ENCODE measurements around the gene ZNF764.

ZNF764 gene

DNA sequence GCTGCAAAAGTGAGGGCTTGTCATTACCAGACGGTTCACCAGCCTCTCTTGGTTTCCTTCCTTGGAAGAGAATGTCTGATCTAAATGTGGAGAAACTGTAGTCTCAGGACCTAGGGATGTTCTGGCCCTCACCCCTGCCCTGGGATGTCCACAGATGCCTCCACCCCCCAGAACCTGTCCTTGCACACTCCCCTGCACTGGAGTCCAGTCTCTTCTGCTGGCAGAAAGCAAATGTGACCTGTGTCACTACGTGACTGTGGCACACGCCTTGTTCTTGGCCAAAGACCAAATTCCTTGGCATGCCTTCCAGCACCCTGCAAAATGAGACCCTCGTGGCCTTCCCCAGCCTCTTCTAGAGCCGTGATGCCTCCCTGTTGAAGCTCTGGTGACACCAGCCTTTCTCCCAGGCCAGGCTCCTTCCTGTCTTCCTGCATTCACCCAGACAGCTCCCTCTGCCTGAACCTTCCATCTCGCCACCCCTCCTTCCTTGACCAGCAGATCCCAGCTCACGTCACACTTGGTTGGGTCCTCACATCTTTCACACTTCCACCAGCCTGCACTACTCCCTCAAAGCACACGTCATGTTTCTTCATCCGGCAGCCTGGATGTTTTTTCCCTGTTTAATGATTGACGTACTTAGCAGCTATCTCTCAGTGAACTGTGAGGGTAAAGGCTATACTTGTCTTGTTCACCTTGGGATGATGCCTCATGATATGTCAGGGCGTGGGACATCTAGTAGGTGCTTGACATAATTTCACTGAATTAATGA, 36.1 kb downstream of the ZNF764 start:
- no peak for TF ChIP-seq ZFX (IDR thresholded peaks at IDR 0.05)
- TF ChIP-seq, protein P1, sequence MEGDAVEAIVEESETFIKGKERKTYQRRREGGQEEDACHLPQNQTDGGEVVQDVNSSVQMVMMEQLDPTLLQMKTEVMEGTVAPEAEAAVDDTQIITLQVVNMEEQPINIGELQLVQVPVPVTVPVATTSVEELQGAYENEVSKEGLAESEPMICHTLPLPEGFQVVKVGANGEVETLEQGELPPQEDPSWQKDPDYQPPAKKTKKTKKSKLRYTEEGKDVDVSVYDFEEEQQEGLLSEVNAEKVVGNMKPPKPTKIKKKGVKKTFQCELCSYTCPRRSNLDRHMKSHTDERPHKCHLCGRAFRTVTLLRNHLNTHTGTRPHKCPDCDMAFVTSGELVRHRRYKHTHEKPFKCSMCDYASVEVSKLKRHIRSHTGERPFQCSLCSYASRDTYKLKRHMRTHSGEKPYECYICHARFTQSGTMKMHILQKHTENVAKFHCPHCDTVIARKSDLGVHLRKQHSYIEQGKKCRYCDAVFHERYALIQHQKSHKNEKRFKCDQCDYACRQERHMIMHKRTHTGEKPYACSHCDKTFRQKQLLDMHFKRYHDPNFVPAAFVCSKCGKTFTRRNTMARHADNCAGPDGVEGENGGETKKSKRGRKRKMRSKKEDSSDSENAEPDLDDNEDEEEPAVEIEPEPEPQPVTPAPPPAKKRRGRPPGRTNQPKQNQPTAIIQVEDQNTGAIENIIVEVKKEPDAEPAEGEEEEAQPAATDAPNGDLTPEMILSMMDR (conservative IDR thresholded peaks at IDR 0.05) = no peak

DNA sequence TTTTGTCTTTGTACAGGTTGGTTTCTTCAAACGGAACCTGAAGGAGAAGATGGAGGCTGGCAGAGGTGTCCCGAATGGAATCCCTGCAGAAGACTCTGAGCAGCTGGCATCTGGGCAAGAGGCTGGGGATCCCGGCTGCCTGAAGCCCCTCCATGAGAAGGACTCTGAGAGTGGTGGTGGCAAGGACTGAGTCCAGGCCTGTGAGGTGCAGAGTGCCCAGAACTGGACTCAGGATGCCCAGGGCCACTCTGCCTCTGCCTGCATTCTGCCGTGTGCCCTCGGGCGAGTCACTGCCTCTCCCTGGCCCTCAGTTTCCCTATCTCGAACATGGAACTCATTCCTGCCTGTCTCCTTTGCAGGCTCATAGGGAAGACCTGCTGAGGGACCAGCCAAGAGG, 36.7 kb downstream of the ZNF764 start:
- TF ChIP-seq, protein P1 (conservative IDR thresholded peaks at IDR 0.05) = no peak
- no peak for TF ChIP-seq ZFX (IDR thresholded peaks at IDR 0.05)
- no peak overlapping the region for H3K27ac ChIP-seq

More for the DNA sequence above, 36.1 kb downstream of the ZNF764 start:
- no peak overlapping the region for H3K27ac ChIP-seq

DNA sequence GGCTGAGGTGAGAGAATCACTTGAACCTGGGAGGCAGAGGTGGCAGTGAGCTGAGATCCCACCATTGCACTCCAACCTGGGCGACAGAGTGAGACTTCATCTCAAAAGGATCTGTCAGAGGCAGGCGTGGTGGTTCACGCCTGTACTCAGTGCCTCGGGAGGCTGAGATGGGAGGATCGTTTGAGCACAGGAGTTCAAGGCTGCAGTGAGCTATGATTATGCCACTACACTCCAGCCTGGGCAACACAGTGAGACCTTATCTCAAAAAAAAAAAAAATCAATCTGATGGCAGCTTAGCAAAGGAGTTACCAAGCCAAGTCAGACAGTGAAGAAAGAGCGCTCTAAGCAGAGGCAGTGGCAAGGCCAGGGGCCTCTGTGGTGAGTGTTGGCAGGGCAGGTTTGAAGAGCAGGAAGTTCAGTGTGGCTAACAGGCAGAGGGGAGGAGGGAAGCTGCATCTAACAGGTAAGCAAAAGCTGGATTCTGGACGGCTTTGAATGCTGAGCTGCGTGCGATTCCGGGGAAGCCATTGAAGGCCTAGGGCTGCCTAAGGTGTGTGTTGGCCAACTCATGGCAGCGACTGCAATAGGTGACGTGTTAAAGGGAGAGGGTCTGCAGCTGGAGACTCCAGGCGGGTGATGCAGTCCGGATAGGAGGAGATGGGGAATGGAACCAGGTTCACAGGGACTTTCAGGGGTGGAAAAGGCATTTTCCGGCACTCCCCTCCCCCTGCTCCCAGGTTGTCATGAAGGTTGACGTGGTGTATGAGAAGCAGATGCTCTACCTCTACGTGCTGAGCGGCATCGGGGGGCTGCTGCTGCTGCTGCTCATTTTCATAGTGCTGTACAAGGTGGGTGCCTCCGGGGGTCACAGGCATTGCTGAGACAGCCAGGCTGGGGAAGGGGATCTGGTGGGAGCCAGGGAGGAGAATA, 38.8 kb downstream of the ZNF764 start:
- TF ChIP-seq, protein P1 (conservative IDR thresholded peaks at IDR 0.05) = no peak
- TF ChIP-seq ZFX (IDR thresholded peaks at IDR 0.05) = no peak
- H3K27ac ChIP-seq = no peak overlapping the region

DNA sequence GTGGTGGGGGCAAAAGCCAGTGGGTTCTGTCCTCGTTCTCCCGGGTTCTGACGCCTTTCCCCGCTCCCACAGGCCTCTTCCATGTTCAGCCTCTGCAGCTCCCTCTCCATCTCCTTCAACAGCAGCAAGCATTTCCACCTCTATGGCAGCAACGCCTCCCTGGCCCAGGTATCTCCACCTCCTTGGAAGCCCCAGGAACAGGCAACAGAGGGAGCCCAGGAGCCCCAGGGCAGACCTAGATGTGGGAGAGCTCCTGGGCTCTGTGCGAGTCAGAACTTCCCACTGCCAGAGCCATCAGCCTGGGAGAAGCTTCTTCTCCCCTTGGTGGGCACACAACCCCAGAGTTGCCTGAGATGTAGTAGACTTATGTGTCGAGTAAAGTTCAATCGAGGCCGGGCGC, 39.6 kb downstream of the ZNF764 start:
- H3K27ac ChIP-seq = no peak overlapping the region
- TF ChIP-seq, protein P1 (conservative IDR thresholded peaks at IDR 0.05) = no peak
- TF ChIP-seq ZFX (IDR thresholded peaks at IDR 0.05) = no peak

DNA sequence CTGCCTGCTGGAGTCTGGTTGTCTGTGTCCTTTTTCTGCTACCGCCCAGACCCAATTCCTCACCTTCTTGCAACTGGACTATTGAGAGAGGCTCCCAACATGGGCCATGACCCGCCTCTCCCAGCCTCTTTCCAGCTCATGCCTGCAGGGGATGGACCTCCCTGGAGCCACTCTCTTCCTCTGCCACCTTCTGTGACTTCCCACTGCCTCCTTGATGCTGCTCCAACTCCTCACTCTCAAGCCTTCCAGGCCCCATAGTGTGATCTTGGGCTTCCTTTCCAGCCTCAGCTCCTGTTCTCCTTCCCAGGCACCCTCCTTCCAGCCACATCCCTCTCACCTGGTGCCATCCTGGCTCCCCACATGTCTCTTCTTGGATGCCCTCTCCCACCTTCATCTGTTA, 42.9 kb downstream of the ZNF764 start:
- TF ChIP-seq ZFX (IDR thresholded peaks at IDR 0.05) = no peak
- TF ChIP-seq, protein P1 (conservative IDR thresholded peaks at IDR 0.05) = no peak
- H3K27ac ChIP-seq = no peak overlapping the region

DNA sequence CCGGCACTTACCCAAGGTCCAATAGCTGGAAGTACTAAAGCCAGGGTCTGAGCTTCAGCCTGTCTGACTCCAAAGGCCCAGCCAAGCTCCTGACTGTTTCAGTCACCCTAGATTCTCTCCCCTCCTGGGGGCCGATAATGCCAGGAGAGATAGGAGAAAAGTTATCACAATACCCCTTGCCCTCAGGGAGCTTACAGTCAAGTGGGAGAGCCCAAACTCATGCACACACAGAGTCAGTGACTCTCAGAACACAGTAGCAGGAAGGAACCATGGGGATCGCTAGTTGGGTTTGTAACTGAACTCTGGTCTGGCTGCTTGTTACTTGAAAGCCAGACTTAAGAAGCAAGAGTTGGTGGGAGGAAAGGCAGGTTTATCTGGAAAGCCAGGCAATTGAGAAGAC, 46.7 kb downstream of the ZNF764 start:
- TF ChIP-seq, protein P1 (conservative IDR thresholded peaks at IDR 0.05) = no peak
- TF ChIP-seq ZFX (IDR thresholded peaks at IDR 0.05) = no peak
- H3K27ac ChIP-seq = no peak overlapping the region

All from C4-2B (cell line).